HG03097 (cell line): Measurements from ENCODE around the gene FARSA.

Experiments used
- ATAC-seq: cut with Tn5 transposase; IDR thresholded peaks from one replicate; pipeline ENCODE4 v1.9.1; 2021; ENCODE audit not compliant: unreplicated experiment, low FRiP score

FARSA gene

GRCh38 chr19:12872941-12873890 lies 60.3 kb downstream of the FARSA start:
- no peak for ATAC-seq
